OCI-LY7 (cell line): ENCODE data around the gene HCN1. TPM values are rescaled to one million over a fixed set of nuclear protein-coding genes. Genes with fewer than 3 reads are reported as not detected.
"Not testable (repeated sequence)": the region's sequence is repeated elsewhere in the genome, so short reads cannot be mapped to it uniquely, and the experiment has no call there.

Source experiments
- BruUV-seq: library from RNA; stranded (reverse); fragments of 400-500 nt; replicated peaks from 2 replicates; lab custom pipeline; 2021; lab: Mats Ljungman, UMichigan
- CTCF ChIA-PET: fragments of 300-600 bp; sonication (Branson Sonifier 250); formaldehyde crosslinking; loops from one replicate; lab custom pipeline; 2022; ENCODE audit warnings: antibody characterized with exemption; ENCODE audit not compliant: unreplicated experiment; lab: Charles Lee
- POLR2A ChIA-PET: fragments of 300-600 bp; sonication (Branson Sonifier 250); formaldehyde crosslinking; loops from one replicate; lab custom pipeline; 2022; ENCODE audit warnings: antibody characterized with exemption; lab: Charles Lee
- DNase-seq: peaks from one replicate; pipeline ENCODE4 v3.0.0-alpha.2; 2015; ENCODE audit warnings: low spot score
- H2AFZ ChIP-seq: fragments of 200-600 bp; sonication (generic), shearing (Covaris generic); 2 replicates; pipeline ENCODE4 v1.6.1; 2014; ENCODE audit warnings: mild to moderate bottlenecking, antibody characterized with exemption, low read length, moderate library complexity
- H3K27ac ChIP-seq: fragments of 200-600 bp; sonication (generic); 2 replicates; pipeline ENCODE4 v1.5.1; 2014; ENCODE audit warnings: mixed run types, low read depth, mild to moderate bottlenecking, moderate library complexity, low read length, inconsistent platforms; ENCODE audit not compliant: poor library complexity, severe bottlenecking
- H3K36me3 ChIP-seq: fragments of 200-600 bp; sonication (generic); 2 replicates; pipeline ENCODE4 v1.6.1; 2014; ENCODE audit warnings: mild to moderate bottlenecking, antibody characterized with exemption, low read length, moderate library complexity, mixed read lengths; ENCODE audit not compliant: insufficient read depth
- H3K4me1 ChIP-seq: fragments of 200-600 bp; sonication (generic); 2 replicates; pipeline ENCODE4 v1.5.1; 2014; ENCODE audit warnings: mild to moderate bottlenecking, low read length; ENCODE audit not compliant: insufficient read depth, poor library complexity, severe bottlenecking
- H3K4me2 ChIP-seq: fragments of 200-600 bp; sonication (generic); 2 replicates; pipeline ENCODE4 v1.6.1; 2014; ENCODE audit warnings: mild to moderate bottlenecking, low read length
- H3K4me3 ChIP-seq: fragments of 200-600 bp; sonication (generic); 2 replicates; pipeline ENCODE4 v1.5.1; 2014; ENCODE audit warnings: mild to moderate bottlenecking, low read depth, low read length; ENCODE audit not compliant: poor library complexity, severe bottlenecking
- H3K79me2 ChIP-seq: fragments of 200-600 bp; sonication (generic); 2 replicates; pipeline ENCODE4 v1.6.1; 2016; ENCODE audit warnings: low read depth, mild to moderate bottlenecking, low read length, moderate library complexity, mixed read lengths; ENCODE audit not compliant: insufficient read depth
- H3K9me2 ChIP-seq: fragments of 200-600 bp; sonication (generic); 2 replicates; pipeline ENCODE4 v1.6.1; 2016; ENCODE audit warnings: mild to moderate bottlenecking, low read length, mixed read lengths; ENCODE audit not compliant: insufficient read depth
- H3K9me3 ChIP-seq: fragments of 200-600 bp; sonication (generic); 2 replicates; pipeline ENCODE4 v1.6.1; 2014; ENCODE audit warnings: mild to moderate bottlenecking, mixed run types, low read length, mixed read lengths
- H4K20me1 ChIP-seq: fragments of 200-600 bp; sonication (generic); 2 replicates; pipeline ENCODE4 v1.6.1; 2014; ENCODE audit warnings: mild to moderate bottlenecking, antibody characterized with exemption, low read length, moderate library complexity, mixed read lengths; ENCODE audit not compliant: insufficient read depth
- CTCF ChIP-seq: fragments of 200-600 bp; sonication (generic); conservative IDR thresholded peaks from 2 replicates; pipeline ENCODE4 v1.5.1; 2014; ENCODE audit warnings: mild to moderate bottlenecking, antibody characterized with exemption, low read length, moderate library complexity, mixed read lengths
- EZH2phosphoT487 ChIP-seq: fragments of 200-600 bp; sonication (generic); IDR thresholded peaks from 2 replicates; pipeline ENCODE4 v1.6.1; 2018; ENCODE audit warnings: low read depth, borderline replicate concordance, mild to moderate bottlenecking, mixed run types, antibody characterized with exemption, low read length, moderate library complexity, mixed read lengths
- intact Hi-C: fragments of 100-400 bp; cut with micrococcal nuclease; formaldehyde crosslinking; loops from one replicate; pipeline ENCODE4 v1.10.0; 2022; ENCODE audit not compliant: unreplicated experiment
- total RNA-seq, 2 experiments: library from RNA; depleted of rRNA in 1 of 2; stranded (reverse); fragments of >200 nt in 1 of 2; shearing (Covaris generic) in 1 of 2; gene quantifications; 2 replicates each; pipeline ENCODE4 v1.2.3, GENCODE V29; 2014 to 2022

The HCN1 gene
- total RNA-seq, 2 experiments from 2014 or later: not detected

- CTCF ChIA-PET: no interaction called here
- BruUV-seq: no TSS peak
- Histone ChIP-seq H2AFZ (no peak overlapping the region), H3K27ac (no peak overlapping the region), H3K4me2 (no peak overlapping the region), H3K4me3 (no peak overlapping the region), H4K20me1 (no peaks in the 10 kb centered on the region), H3K79me2 (no peaks in the 10 kb centered on the region), H3K36me3 (no peaks in the 10 kb centered on the region), H3K9me2 (no peaks in the 10 kb centered on the region), H3K4me1 (no peaks in the 10 kb centered on the region), H3K9me3 (no peaks in the 10 kb centered on the region)
- no peak for DNase-seq
- intact Hi-C loops: no loop called here
- POLR2A ChIA-PET: no interaction called here
- TF ChIP-seq EZH2phosphoT487 (no peak), CTCF (no peak)
Observed at GRCh38 chr5:45509371-45509770, 186.8 kb downstream of the HCN1 start.

- intact Hi-C loops: no loop called here
- TF ChIP-seq EZH2phosphoT487: no peak
- no peak for TF ChIP-seq CTCF
- Histone ChIP-seq H3K9me2 (no peaks in the 10 kb centered on the region), H3K9me3 (no peaks in the 10 kb centered on the region), H4K20me1 (no peaks in the 10 kb centered on the region), H3K36me3 (no peaks in the 10 kb centered on the region), H3K79me2 (no peaks in the 10 kb centered on the region), H3K4me1 (no peaks in the 10 kb centered on the region), H3K4me3 (no peak overlapping the region), H3K4me2 (no peak overlapping the region), H2AFZ (no peak overlapping the region), H3K27ac (no peak overlapping the region)
- ChIA-PET POLR2A (interaction anchor here (0.6 kb wide), 1 partner anchor 656 kb away, joined by 5 read pairs; no protein-coding TSS in a partner anchor), CTCF (no interaction called here)
- DNase-seq: no peak
- no TSS peak for BruUV-seq
Observed at GRCh38 chr5:45508135-45508534, 188.0 kb downstream of the HCN1 start.

GRCh38 chr5:45507178-45507577, 189.0 kb downstream of the HCN1 start:
- H4K20me1 ChIP-seq: no peaks in the 10 kb centered on the region
- H3K4me2 ChIP-seq: no peak overlapping the region
- no peaks in the 10 kb centered on the region for H3K9me3 ChIP-seq
- no peaks in the 10 kb centered on the region for H3K79me2 ChIP-seq
- no TSS peak for BruUV-seq
- no peaks in the 10 kb centered on the region for H3K4me1 ChIP-seq
- intact Hi-C loops: no loop called here
- DNase-seq: no peak
- no peak overlapping the region for H3K4me3 ChIP-seq
- ChIA-PET POLR2A (interaction anchor here (1.0 kb wide), 1 partner anchor 40 kb away, joined by 3 read pairs; no protein-coding TSS in a partner anchor), CTCF (no interaction called here)
- no peak overlapping the region for H3K27ac ChIP-seq
- H3K9me2 ChIP-seq: no peaks in the 10 kb centered on the region
- H3K36me3 ChIP-seq: no peaks in the 10 kb centered on the region
- no peak for TF ChIP-seq CTCF
- no peak for TF ChIP-seq EZH2phosphoT487
- no peak overlapping the region for H2AFZ ChIP-seq

GRCh38 chr5:45499006-45499405, 197.2 kb downstream of the HCN1 start:
- H3K4me2 ChIP-seq, H4K20me1 ChIP-seq, DNase-seq, H3K79me2 ChIP-seq, H3K4me3 ChIP-seq, H2AFZ ChIP-seq, intact Hi-C loops, BruUV-seq, H3K36me3 ChIP-seq, POLR2A ChIA-PET, H3K9me2 ChIP-seq, H3K4me1 ChIP-seq, H3K9me3 ChIP-seq, H3K27ac ChIP-seq, CTCF ChIA-PET: not testable (repeated sequence)
